Activated CD8-positive, alpha-beta memory T cell treated with anti-CD3 and anti-CD28 coated beads for 24 hours (primary cell): ENCODE results near the gene NOTCH3.

Source experiments
- DNase-seq: peaks from one replicate; pipeline ENCODE4 v3.0.0-alpha.2; 2020

The NOTCH3 gene

DNA sequence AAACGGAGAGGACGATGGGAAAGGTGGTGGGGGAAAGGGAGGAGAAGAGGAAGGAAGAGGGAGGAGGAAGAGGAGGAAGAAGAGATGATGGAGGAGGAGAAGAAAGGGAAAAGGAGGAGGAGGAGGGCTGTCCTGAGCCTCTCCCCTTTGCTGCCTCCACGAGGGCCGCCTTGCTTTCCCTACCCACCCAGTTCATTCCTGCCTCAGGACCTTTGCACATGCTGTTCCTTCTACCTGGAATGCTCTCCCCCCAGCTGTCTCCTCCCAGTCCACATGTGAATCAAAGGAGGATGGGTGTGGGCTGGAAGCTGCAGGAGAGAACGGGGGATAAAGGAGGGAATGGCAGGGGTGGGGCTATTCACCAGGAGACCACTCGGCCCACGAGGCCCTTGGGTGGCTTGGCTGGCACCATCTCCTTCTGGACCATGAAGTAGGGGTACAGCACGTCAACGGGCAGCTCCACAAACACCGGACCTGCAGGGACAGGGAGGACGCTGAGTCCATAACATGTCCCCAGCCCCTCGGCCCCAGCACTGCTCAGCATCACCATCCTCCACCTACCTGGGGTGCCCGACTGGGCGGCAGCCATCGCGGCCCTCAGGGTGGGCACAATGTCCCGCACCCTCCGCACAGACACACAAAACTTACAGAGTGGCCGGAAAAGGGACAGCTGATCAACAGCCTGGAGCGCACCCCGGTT is 78.3 kb downstream of the NOTCH3 start:
- DNase-seq, result no peak

- no peak for DNase-seq
Measured at GRCh38 chr19:15120135-15121026, 80.4 kb downstream of the NOTCH3 start.

DNA sequence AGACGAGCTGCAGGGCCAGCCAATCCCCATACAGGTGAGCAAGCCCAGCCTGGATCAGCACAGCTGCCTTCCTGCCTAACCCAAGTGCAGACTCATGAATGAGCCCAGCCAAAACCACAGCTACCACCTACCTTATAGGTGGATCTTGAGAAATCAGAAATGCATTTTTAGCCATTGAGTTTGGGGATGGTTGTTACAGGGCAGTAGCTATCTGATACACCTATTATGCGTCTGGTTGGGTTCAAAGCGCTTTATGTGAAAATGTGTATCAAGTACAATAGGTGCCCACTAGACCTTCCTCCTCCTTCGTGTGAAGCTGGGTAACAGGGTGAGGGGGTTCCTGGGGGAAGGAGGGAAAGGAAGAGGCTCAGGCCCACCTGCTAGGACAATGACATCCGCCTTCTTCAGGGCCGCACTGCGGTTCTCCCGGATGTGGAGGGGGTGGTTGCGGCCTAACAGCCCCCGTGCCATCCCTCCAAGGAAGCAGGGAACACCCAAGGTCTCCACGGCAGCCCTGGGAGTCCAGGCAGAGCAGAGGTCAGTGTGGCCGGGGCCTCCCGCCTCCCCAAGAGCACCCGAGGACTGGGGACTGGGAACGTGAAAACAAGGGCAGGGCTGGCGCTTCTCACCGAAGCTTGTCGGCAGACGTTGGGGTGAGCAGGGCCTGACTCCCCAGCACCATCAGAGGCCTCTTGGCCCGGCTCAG is 81.9 kb downstream of the NOTCH3 start:
- no peak for DNase-seq

DNA sequence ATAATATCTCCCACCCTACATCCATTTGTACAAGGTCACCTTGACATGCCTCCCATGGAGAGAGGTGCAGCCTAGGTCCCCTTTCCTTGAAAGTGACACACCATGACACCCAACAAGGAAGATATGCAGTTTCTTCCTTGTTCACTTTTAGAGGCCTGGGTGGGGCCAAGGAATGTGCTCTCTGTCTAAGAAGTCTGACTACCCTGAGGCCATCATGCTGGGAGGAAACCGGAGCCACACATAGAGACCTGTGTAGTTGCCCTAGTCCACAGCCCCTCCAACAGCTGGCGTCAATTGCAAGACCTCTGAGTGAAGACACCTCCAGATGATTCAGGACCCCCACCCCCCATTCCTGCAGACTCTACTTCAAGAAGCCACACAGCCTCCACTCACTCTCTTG is 82.5 kb downstream of the NOTCH3 start:
- no peak for DNase-seq

- DNase-seq, result no peak
Measured at GRCh38 chr19:15116856-15117255, 83.9 kb downstream of the NOTCH3 start.

- no peak for DNase-seq
Measured at GRCh38 chr19:15115762-15116615, 84.8 kb downstream of the NOTCH3 start.

DNA sequence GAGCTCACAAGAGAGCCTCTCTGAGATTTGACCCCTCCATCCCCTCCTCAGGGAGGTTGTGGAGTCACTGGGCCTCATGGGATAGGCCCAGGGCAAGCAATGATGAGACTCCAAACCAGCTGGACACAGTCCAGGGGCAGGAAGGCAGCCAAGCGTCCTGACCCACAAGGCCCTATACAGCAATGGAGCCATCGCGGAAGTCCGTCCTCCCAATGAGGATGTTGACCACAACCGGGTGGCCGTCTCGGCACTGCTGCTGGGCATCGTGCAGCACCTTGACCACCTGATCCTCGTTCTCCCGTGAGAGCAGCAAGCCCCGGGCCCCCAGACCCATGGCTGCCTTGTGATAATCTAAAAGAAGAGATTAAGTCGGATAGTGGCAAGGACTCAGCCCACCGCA is 85.7 kb downstream of the NOTCH3 start:
- DNase-seq, result no peak

- no peak for DNase-seq
Measured at GRCh38 chr19:15114153-15114540, 86.6 kb downstream of the NOTCH3 start.

GRCh38 chr19:15113245-15114152 is 87.3 kb downstream of the NOTCH3 start:
- no peak for DNase-seq

DNA sequence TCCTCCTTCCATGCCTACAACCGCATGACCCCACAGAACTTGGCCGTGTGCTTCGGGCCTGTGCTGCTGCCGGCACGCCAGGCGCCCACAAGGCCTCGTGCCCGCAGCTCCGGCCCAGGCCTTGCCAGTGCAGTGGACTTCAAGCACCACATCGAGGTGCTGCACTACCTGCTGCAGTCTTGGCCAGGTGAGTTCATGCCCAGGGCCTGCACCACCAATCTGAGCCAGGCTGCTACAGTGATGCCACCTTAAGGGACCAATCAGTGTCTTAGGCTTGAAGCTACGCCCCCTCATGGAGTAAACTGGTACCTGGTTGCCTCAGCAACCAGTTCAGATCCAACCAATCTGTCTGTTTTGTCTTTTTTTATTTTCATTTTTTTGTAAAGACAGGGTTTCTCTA is 88.4 kb downstream of the NOTCH3 start:
- no peak for DNase-seq

- no peak for DNase-seq
Measured at GRCh38 chr19:15111758-15112157, 89.0 kb downstream of the NOTCH3 start.

GRCh38 chr19:15110418-15110815 is 90.4 kb downstream of the NOTCH3 start:
- no peak for DNase-seq

DNA sequence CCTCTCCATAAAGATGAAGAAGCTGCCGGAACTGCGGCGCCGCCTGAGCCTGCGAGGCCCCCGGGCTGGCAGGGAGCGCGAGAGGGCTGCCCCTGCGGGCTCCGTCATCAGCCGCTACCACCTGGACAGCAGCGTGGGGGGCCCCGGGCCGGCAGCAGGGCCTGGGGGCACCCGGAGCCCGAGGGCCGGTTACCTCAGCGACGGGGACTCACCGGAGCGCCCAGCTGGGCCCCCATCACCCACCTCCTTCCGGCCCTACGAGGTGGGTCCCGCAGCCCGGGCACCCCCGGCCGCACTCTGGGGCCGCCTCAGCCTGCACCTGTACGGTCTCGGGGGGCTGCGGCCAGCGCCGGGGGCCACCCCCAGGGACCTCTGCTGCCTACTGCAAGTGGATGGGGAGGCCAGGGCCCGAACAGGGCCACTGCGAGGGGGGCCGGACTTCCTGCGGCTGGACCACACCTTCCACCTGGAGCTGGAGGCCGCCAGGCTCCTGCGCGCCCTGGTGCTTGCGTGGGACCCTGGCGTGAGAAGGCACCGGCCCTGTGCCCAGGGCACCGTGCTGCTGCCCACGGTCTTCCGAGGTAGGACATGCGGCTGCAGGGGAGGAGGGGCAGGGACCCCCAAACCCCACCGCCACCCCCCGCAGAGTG is 90.9 kb downstream of the NOTCH3 start:
- DNase-seq, result no peak
